C1 segment of cervical spinal cord (tissue), 14 donors: ENCODE results near the gene ZMAT5.

Experiments
- DNase-seq, 14 donors: peaks; one replicate each; lab custom pipeline; 2025; lab: John Stamatoyannopoulos, UW

ZMAT5 gene

GRCh38 chr22:29766632-29767170, at the start of gene ZMAT5:
TSS of gene ZMAT5 (minus strand) at chr22:29767007. CDS start at chr22:29748544, 18,463 bp downstream.
- peak; percentile 45 to 96 (median 88) for DNase-seq

GRCh38 chr22:29816539-29816938, 49.7 kb upstream of the ZMAT5 start:
- peak in 1 of 14 donors; percentile 60 for DNase-seq

- peak in 3 of 14 donors; percentile 9 to 77 (median 37) for DNase-seq
Observed at GRCh38 chr22:29816128-29816527, 49.3 kb upstream of the ZMAT5 start.

GRCh38 chr22:29815580-29815979, 48.8 kb upstream of the ZMAT5 start:
- DNase-seq = peak in 1 of 14 donors; percentile 77

GRCh38 chr22:29814003-29814402, 47.2 kb upstream of the ZMAT5 start:
- DNase-seq = no peak

GRCh38 chr22:29813563-29813962, 46.8 kb upstream of the ZMAT5 start:
- no peak for DNase-seq

GRCh38 chr22:29813126-29813525, 46.3 kb upstream of the ZMAT5 start:
- no peak for DNase-seq

GRCh38 chr22:29811377-29811776, 44.6 kb upstream of the ZMAT5 start:
- DNase-seq = no peak

GRCh38 chr22:29810216-29810615, 43.4 kb upstream of the ZMAT5 start:
- no peak for DNase-seq

- DNase-seq = no peak
Observed at GRCh38 chr22:29806196-29806595, 39.4 kb upstream of the ZMAT5 start.

- DNase-seq = no peak
Observed at GRCh38 chr22:29804985-29805384, 38.2 kb upstream of the ZMAT5 start.

- no peak for DNase-seq
Observed at GRCh38 chr22:29803190-29803589, 36.4 kb upstream of the ZMAT5 start.

- DNase-seq = peak in 1 of 14 donors; percentile 72
Observed at GRCh38 chr22:29801796-29802195, 35.0 kb upstream of the ZMAT5 start.

- DNase-seq = no peak
Observed at GRCh38 chr22:29801153-29801552, 34.3 kb upstream of the ZMAT5 start.

GRCh38 chr22:29799217-29799680, 32.4 kb upstream of the ZMAT5 start:
- peak in 12 of 14 donors; percentile 10 to 84 (median 57) for DNase-seq

GRCh38 chr22:29798801-29799200, 32.0 kb upstream of the ZMAT5 start:
- peak in 1 of 14 donors; percentile 47 for DNase-seq

- no peak for DNase-seq
Observed at GRCh38 chr22:29798318-29798717, 31.5 kb upstream of the ZMAT5 start.

GRCh38 chr22:29797351-29797750, 30.5 kb upstream of the ZMAT5 start:
- peak in 5 of 14 donors; percentile 8 to 37 (median 23) for DNase-seq

- no peak for DNase-seq
Observed at GRCh38 chr22:29795663-29796062, 28.9 kb upstream of the ZMAT5 start.

GRCh38 chr22:29793396-29793795, 26.6 kb upstream of the ZMAT5 start:
- DNase-seq = no peak

- no peak for DNase-seq
Observed at GRCh38 chr22:29790061-29790460, 23.3 kb upstream of the ZMAT5 start.

GRCh38 chr22:29788339-29789279, 21.8 kb upstream of the ZMAT5 start:
- no peak for DNase-seq
